ENCODE data around the gene GADL1.

DNA sequence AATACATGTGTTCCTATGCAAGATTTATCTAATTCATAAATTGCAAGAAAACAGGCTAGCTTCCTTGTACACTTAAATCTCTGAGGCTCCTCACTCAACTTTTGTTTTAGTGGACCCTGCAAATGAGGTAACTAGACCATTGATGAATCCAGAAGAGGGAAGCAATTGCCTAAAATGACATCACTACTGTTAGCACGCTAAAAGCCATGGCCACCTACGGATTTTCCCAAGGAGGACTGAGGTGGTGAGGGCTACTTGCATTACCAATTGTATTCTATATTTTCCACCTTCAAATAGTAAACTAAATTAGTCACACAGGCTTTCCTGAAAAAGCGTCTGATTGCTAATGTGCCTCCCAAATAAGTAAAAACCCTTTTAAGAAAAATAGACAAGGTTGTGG lies 140.7 kb downstream of the GADL1 start:
- TF ChIP-seq, protein P1, sequence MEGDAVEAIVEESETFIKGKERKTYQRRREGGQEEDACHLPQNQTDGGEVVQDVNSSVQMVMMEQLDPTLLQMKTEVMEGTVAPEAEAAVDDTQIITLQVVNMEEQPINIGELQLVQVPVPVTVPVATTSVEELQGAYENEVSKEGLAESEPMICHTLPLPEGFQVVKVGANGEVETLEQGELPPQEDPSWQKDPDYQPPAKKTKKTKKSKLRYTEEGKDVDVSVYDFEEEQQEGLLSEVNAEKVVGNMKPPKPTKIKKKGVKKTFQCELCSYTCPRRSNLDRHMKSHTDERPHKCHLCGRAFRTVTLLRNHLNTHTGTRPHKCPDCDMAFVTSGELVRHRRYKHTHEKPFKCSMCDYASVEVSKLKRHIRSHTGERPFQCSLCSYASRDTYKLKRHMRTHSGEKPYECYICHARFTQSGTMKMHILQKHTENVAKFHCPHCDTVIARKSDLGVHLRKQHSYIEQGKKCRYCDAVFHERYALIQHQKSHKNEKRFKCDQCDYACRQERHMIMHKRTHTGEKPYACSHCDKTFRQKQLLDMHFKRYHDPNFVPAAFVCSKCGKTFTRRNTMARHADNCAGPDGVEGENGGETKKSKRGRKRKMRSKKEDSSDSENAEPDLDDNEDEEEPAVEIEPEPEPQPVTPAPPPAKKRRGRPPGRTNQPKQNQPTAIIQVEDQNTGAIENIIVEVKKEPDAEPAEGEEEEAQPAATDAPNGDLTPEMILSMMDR (IDR thresholded peaks at IDR 0.05 in 4 of 5, conservative IDR thresholded peaks at IDR 0.05 in 1 of 5) = no peak
- no peak for TF ChIP-seq POLR2A (IDR thresholded peaks at IDR 0.05)

Measured in gastrocnemius medialis (tissue), 4 donors.